GM21619 (cell line): ENCODE results near the gene STRA6.

Source experiments
- ATAC-seq: cut with Tn5 transposase; IDR thresholded peaks from one replicate; pipeline ENCODE4 v1.9.1; 2021; ENCODE audit not compliant: unreplicated experiment

STRA6 gene

GRCh38 chr15:74202452-74203401, at the start of gene STRA6:
STRA6 (minus strand) TSS chr15:74202787; CDS start chr15:74202267, 520 bp downstream.
- no peak for ATAC-seq

- no peak for ATAC-seq
Observed at GRCh38 chr15:74252291-74252690, 49.7 kb upstream of the STRA6 start.

- ATAC-seq = no peak
Observed at GRCh38 chr15:74251131-74251811, 48.7 kb upstream of the STRA6 start.

GRCh38 chr15:74250266-74250665, 47.7 kb upstream of the STRA6 start:
- no peak for ATAC-seq

DNA sequence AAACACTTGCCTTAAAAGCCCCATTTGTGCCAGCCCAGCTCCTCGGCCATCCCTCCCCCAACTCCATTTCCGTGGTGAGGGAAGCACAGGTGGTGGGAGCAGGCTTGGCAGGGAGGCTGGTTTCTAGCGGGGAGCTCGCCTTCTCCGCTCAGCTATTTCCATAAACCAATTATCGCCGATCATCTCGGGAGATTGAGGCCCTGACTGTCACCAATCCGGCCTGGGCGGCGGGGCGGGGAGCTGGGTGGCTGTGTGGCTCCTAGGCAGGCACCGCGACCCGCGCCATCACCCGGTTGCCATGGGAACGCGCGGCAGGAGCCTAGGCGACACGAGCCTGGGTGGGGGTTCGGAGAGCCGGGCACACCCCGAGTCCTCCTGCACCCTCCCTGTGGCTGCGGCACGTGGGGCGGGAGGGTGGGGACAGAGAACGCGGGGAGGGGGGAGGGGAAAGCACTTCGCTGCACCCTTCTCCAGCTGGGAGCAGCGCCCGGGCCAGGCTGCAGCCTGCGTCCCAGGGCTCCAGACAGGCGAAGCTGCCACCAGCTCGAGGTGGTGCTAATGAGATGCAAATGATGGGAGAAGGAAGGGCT, 42.9 kb upstream of the STRA6 start:
- no peak for ATAC-seq

- ATAC-seq = no peak
Observed at GRCh38 chr15:74244822-74245341, 42.3 kb upstream of the STRA6 start.

DNA sequence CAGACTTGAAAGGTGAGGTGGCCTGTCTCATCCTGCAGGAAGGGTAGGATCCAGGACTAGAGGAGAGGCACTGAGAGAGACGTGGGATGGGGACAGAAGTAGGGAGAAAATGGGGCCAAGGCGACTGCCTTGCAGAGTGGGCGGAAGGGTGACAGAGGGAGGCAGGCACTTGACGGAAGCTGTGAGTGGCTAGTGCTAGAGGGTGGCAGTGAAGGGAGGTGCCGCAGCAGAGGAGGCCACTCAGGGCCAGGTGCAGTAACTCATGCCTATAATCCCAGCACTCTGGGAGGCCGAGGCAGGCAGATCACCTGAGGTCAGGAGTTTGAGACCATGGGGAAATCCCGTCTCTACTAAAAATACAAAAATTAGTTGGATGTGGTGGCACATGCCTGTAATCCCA, 40.8 kb upstream of the STRA6 start:
- no peak for ATAC-seq

DNA sequence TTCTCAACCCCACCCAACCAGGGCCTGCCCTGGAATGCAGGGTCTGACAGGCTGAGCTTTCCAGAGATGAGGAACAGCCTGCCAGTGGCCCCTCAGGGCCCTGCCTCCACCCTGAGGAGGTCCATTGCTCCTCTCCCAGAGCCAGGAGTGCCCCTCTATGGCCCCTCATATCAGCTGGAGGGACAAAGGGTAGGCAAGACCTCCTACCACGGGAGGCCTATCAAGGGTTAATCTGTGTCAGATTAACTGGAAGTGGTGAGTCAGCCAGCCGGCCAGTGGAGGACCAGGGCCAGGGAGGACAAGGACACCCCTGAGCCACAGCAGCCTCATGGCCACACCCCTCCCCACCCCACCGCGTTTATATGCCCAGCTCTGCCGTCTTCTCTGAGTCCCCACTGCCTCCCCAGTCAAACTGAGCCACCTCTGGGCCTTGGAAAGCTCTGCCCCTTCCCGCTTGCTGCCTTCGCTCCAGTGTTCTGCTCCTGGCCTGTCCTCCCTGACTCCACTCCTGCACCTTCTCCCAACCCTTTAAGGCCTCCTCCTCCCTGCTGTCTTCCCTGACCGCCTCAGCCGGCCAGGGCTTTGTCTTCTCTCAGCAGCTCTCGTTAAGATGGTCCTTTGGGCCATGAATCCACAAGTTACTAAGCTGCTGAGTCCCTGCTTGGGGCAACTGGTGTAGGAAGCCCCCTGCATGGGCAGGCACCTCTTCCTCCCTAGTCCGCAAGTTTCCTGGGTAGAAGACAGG, 40.0 kb upstream of the STRA6 start:
- ATAC-seq = no peak

GRCh38 chr15:74240897-74241614, 38.5 kb upstream of the STRA6 start:
- ATAC-seq = no peak

GRCh38 chr15:74240002-74240568, 37.5 kb upstream of the STRA6 start:
- ATAC-seq = no peak

DNA sequence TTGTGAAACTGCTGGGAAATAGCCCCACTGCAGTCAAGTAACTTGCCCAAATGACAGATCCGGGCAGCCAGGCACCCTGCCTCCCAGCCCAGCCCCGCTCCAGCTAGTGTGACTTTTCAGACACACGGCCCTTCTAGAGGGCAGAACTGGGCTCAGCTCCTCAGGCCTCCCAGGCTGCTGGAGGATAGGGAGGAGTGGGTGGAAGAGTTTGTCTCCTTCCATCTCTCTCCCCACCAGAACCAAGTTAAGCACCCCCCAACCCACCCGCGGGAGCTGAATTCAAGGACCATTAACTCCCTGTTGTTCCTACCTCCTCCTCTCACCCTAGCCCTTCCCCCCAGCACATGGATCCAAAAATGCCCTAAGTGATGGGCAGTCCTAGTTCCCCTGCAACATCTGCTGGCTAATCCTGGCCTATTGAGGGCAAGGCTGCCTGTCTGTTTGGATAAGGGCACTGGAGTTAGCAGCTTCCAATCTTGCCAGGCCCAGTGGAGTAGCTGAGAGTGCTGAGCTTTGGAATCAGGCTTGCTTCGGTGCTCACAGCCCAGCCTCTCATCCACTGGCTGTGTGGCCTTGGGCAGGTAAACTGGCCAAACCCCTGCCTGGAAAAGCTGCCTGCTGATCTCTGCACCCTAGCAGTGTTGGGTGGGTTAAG, 36.6 kb upstream of the STRA6 start:
- ATAC-seq = no peak

DNA sequence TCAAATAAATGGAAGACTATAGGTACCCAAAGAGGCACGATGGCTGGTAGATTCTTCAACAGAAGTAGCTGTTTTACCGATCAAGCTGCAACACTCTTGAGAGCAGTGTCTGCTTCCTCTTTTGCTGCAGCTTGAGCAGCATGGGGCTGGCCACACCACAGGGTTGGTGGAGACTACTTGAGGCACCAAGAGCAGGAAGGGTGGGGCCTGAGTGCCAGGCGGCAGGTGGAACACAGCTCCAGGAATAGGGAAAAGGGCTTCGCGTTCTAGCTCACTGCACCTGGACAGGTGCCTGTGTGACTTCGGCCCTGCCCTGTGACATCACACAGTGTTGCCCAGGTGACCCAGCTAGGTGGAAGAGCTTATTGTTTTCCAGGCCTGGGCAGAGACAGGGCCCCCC, 33.4 kb upstream of the STRA6 start, which contains the start of gene CCDC33:
Gene CCDC33, plus strand, starts transcription at position 365 of the 400 bp plus-strand sequence. CDS start 394 bp downstream, outside the sequence.
- ATAC-seq = no peak

GRCh38 chr15:74234598-74234875, 31.9 kb upstream of the STRA6 start:
- no peak for ATAC-seq

DNA sequence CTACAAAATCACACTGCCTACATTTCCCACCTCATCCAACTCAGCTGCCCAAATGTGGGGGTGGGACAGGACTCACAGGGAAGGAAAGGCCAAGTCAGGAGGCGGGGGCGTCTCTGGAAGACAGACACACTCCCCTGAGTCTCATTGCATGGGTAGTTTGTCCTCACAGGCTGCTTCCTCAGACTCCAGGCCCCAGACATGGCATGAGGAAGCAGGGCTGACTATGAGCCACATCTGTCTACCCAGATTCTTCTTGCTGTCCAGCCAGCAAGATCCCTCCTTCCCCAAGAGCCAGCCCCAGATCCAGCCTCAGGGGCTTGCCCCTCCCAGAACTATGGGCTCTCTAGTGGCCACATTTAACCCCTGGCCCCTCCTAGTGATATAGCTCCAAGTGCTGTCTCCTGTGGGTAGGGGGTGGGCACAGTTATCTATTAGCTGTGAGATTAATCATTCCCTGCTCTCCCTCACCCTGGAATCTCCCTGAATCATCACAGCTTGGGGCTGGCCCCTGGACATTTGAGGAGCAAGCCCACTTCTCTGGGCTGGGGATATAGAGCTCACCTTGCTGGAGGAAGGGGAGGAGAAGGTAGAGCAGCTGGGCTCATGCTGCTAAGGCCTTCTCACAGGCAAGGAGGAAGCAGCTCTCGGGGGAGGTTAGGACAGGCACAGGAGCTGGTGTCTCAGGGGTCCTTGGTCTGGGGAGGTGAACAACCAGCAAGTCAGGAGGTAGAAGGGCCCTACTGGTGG, 31.4 kb upstream of the STRA6 start:
- ATAC-seq = no peak

DNA sequence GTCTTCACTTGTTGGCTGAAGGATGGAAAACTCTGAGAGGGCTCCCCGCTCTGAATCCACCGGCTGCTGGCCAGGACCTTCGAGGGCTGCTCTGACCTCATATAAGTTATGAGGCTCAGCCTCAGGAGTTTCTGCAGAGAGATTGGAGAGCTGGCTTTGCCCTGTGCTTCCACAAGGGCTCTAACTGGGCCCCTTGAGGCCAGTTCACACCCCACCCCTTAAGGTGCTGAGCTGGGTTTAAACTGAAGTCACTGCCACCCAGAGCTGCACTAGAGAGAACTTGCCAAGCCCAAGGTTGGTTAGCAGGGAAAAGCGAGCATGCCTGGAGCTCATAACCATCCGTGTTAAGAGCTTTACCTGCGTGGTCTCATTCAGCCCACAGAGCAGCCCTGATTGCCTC, 30.8 kb upstream of the STRA6 start:
- no peak for ATAC-seq

GRCh38 chr15:74231475-74231874, 28.9 kb upstream of the STRA6 start:
- ATAC-seq = no peak

- no peak for ATAC-seq
Observed at GRCh38 chr15:74229686-74230085, 27.1 kb upstream of the STRA6 start.

DNA sequence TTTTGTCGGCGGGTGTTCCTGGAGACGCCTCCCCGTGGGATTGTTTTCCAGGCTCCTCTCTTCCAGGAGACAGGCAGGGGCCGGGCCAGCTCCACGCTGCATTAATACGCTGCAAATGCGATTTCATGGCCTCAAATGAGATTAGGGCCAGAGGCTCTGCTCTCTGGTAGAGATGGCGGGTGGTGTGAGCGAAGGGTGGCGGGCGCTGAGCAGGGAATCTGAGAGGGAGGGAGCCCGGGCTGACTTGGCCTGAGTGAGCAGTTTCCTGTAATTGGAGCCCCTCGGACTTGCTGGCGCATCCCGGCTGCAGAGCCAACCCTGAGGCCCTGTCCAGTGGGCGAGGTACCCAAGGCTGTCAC, 26.1 kb upstream of the STRA6 start:
- no peak for ATAC-seq
